Glomerular endothelial cell (primary cell): ENCODE measurements around the gene XAGE1B. TPM values are rescaled to one million over a fixed set of nuclear protein-coding genes. Genes with fewer than 3 reads are reported as not detected.
"Not testable (repeated sequence)": the region's sequence is repeated elsewhere in the genome, so short reads cannot be mapped to it uniquely, and the experiment has no call there.

Experiments
- DNase-seq: peaks from one replicate; pipeline ENCODE4 v3.0.0-alpha.2; 2011; ENCODE audit warnings: low read depth, low spot score; ENCODE audit errors: extremely low read depth
- total RNA-seq: library from RNA; depleted of rRNA; stranded (reverse); fragments of >200 nt; gene quantifications from 2 replicates; pipeline ENCODE4 v1.2.3, GENCODE V29; 2015

Gene XAGE1B, protein sequence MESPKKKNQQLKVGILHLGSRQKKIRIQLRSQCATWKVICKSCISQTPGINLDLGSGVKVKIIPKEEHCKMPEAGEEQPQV
- total RNA-seq = not detected in 2 replicates

DNA sequence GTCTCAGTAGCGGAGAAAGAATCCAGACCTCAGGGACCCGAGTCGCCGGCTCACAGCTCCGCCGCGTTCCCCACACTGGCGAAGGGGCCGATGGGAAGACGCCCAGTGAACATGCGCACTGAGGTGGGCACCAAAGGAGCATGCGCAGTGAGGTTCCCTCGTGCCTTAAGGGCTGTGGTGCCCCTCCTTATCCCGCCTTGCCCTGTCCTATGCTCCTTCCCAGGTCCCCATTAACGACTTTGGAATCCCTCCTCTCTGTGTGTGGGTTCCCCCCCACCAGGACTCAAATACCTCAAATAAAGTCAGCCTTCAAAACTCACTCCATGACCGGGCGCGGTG is at the start of gene XAGE1B:
TSS of gene XAGE1B (minus strand) at position 77 of the 339 bp plus-strand sequence. CDS start 1,536 bp downstream, outside the sequence.
- not testable (repeated sequence) for DNase-seq

DNA sequence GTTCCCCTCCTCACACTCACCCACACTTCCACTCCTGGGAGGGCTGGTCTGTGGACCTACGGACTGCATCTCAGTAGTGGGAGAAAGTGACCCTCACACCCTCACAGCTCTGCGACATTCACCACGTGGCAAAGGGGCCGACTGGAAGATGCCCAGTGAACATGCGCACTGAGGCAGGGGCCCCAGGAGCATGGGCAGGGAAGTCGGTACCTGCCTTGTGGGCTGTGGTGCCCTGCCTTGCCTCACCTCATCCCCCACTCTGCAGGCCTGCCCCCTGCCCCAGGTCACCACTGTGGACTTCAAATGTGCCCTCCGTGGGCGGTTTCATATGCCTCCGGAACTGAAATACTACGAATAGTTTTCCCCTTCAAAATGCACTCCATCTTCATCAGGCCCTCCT is 46.2 kb upstream of the XAGE1B start:
- no peak for DNase-seq

DNA sequence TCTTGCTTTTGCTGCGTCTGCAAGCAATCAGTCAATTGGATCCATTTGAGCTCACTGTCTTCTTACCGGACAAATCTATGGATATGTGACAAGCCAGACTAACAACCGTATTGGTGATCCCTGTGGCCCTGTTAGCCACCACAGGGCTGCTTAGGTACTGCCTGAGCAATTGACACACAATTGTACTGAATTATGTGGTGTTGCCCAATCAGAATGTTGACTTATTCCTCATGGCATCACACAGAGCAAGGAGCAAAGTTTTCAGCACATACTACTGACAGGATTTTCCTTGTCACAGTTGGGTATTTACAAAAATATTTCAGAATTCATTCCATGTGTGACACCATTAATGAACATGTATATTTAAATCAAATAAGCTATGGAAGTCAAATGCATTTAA is 41.3 kb upstream of the XAGE1B start:
- no peak for DNase-seq

DNA sequence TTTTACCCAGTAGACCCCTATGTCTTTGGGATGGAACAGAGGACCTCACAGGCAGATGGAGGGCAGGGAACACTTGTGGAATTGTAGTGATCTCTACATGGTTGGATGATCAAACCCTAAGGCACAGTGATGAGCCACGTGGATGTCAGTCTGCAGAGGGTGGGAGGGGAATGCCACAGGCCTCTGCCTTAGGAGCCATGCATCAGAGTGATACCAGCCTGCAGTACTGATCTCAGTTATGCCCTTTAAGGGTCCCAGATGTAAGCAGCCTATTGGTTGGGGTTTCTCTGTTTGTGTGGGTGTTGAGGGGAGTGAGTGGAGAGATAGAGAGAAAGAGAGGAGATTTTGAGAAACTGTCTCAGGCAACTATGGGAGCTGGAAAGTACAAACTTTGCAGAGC is 39.9 kb upstream of the XAGE1B start:
- DNase-seq = no peak

DNA sequence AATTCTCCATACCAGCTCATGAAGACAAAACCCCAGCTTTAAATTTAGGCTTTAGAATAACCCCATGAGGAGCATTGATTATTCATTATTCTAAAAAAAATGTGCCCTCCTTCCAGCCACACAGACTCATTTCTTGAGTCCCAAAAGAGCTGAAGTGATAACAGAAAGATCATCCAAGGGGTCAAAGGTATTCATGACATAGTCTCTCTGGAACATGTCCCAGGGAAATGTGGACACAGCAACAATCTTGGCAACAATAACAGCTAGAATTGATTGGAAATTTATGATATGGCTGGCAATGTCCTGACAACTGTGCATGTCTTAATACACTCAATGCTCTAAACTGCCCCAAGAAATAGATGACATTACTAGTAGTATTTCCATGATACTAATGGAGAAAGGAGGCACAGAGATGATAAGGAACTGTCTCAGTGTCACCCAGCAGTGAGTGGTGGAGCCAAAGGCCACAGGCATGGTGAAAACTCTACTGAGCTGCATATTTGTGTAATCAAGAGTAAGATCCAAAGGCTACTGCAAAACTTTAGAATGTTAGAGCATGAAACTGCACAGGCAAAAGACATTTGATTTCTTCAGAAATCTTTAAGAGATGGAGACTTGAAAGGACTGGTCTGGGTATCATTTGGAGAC is 37.3 kb upstream of the XAGE1B start:
- no peak for DNase-seq

DNA sequence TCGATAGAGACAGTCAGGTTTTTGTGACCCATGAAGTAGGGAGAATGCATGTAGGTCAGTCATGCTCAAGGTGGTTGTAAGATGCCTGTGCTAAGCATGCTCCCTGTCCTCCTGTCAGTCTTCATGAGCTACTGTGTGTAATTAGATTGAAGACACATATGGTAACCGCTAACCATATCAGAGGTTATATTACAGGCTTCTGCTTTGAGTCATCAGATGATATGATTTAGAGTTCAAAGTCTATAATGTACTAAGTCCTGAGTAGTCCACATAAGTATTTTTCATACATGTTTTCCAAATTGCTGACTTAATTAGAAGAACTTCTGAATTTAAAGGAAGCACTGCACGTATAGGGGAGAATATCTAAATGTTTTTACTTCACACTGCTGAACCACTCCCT is 31.9 kb upstream of the XAGE1B start:
- not testable (repeated sequence) for DNase-seq

DNA sequence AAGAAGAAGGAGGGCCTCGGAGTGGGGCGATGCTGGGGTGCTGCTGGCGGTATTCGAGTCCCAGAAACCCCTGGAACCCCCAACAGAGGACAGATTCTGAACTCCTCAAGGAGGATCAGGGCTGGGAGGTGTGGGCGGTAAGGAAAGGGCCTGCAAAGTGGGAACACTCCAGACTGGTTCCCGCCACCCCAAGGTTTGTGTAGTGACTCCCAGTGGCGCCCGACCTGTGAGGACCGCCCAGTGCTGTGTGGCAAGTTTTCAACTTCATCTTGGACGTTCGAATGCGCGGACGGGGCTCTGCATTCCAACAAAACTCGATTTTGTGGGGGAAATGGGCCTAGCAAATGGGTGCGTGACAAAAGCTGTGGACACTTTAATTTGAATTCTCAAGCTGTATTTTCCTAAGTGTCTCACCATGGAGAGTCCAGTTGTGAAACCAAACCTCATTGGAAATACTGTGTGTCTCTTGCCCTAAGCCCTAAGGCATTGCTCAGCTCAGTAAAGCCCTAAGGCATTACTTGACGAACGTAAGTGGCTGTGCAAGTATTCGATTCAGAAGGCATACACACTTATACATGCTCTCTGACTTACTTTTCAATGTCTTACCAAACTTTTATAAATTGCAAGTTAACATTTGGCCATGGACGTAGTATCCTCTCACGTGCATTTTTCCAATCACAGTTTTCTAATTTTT is 27.4 kb upstream of the XAGE1B start:
- DNase-seq = no peak

DNA sequence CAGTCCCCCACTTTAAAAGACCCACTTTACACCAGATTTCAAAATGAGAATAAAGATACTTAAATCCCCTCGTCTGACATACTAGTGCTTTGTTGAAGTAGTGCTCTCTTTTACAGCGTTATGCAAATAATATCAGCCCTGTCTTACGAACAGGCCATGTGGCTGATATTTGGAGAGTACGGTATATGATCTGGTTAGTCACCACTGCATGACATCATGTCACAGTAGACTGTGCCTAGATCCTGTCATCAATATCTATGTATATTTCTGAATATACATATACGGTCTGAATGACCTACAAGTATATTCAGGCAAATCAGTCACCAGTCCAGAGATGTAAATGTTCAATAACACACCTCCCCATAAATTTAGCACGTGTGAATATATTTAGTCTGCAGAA is 25.4 kb upstream of the XAGE1B start:
- no peak for DNase-seq

DNA sequence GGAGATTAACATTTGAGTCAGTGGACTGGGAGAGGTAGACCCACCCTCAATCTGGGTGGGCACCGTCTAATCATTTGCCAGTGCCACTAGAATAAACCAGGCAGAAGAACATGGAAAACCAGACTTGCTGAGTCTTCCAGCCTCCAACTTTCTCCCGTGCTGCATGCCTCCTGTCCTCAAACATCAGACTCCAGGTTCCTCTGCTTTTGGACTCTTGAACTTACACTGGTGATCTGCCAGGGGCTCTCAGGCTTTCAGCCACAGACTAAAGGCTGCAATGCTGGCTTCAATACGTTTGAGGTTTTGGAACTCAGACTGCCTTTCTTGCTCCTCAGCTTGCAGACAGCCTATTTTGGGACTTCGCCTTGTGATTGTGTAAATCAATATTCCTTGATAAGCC is 24.2 kb upstream of the XAGE1B start:
- DNase-seq = not testable (repeated sequence)

DNA sequence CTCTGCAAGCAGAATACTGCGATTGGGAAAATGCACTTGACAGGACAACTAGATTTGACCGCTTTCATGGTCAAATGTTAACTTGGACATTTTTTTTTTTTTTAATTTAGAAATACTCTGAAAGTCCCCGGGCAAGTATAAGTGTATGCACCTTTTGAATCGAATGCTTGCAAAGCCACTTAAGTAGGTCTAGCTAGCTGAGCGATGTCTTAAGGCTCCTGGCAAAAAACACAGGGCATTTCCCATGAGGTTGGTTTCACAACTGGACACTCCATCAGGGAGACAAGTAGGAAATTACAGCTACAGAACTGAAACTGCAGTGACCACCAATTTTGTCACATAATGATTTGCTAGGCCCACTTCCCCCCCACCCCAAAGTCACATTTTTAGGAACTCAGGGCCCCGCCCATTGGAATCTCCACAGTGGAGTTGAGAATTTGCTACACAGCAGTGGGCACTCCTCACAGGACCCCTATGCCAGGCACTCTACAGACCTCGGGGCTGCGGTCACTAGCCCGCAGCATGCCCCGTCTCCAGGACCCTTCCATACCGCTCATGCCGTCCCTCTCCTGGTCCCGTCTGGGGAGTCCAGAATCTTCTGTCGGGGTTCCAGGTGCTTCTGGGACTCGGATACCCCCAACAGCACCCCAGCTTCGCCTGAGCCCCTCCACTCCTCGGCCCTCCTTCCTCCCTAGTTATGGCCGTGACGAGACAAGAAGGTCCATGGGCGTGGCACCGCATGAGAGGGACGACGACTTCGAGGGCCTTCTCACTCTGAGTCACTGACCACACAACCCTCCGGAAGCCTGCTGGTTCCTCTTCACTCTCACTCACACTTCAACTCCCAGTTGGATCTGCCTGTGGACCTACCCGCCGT is 515 bp downstream of the XAGE1B start:
- not testable (repeated sequence) for DNase-seq

DNA sequence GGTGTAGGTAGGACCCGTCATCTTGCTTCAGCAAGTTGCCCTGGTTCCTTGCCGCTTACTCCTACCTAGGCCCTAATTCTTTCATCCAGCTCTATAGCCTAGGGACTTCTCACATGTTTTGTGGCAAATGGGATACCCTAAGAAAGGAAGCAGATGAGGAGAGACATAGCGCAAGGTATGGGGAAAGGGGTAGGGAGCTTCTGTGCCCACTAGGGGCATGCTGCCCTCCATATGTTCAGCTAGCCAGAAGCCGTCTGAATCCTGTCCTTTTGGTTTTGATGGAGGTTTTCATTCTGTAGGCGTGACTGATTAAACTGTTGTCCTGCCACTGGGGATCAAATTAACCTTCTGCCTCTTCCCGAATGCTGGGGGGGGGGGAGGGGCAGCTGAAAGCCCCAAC is 5.7 kb downstream of the XAGE1B start:
- DNase-seq = not testable (repeated sequence)

DNA sequence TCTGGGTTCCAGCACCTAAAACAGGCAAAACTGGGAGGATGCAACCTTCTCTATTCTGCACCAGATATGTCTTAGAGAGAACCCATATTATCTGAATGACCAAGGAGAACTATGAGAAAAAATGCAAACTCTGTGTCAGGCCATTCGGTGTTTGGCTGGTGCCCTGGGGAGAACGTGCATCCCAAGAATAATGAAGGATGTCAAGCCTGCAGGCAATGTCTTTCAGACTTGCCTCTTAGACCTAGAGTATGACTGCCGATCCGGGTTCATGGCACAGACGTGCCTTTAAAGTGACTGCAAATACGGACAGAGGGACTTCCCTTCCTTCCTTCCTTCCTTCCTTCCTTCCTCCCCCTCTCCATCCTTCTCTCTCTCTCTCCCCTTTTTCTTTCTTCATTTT is 6.9 kb downstream of the XAGE1B start:
- no peak for DNase-seq

DNA sequence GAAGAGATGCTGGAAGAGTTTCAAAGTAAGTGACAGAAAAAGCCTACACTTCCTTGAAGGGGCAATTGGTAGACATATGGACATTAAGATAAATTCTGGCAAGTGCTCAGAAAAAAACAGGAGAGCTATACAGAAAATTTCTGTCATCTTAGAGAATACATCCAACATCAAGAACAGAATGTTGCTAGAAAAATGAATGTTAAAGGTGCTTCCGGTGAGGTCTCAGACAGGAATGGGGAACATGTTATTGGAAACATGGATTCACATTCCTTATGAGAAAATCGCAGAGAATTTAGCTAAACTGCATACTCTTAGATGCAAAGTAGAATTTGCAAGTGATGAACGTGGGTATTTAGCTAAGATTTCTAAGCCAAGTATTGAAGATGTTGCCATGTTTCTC is 9.5 kb downstream of the XAGE1B start:
- no peak for DNase-seq

DNA sequence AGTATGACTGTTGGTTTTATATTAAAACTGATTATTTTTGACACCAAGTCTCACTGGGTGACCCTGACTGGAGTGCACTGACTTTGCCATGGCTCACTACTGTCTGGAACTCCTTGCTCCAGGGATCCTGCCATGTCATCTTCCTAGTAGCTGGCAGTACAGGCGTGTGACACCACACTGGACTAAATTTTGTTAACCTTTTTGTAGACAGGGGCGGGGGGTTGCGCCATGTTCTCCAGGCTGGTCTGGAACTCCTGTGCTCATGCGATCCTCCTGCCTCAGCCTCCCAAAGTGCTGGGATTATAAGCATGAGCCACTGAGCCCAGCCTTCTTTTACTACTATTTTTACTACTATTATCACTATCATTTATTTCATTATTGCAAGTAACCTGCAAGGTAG is 12.3 kb downstream of the XAGE1B start:
- DNase-seq = no peak

DNA sequence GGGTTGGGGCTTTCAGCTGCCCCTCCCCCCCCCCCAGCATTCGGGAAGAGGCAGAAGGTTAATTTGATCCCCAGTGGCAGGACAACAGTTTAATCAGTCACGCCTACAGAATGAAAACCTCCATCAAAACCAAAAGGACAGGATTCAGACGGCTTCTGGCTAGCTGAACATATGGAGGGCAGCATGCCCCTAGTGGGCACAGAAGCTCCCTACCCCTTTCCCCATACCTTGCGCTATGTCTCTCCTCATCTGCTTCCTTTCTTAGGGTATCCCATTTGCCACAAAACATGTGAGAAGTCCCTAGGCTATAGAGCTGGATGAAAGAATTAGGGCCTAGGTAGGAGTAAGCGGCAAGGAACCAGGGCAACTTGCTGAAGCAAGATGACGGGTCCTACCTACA is 15.5 kb downstream of the XAGE1B start:
- not testable (repeated sequence) for DNase-seq

DNA sequence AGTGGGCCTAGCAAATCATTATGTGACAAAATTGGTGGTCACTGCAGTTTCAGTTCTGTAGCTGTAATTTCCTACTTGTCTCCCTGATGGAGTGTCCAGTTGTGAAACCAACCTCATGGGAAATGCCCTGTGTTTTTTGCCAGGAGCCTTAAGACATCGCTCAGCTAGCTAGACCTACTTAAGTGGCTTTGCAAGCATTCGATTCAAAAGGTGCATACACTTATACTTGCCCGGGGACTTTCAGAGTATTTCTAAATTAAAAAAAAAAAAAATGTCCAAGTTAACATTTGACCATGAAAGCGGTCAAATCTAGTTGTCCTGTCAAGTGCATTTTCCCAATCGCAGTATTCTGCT is 20.5 kb downstream of the XAGE1B start:
- DNase-seq = not testable (repeated sequence)

DNA sequence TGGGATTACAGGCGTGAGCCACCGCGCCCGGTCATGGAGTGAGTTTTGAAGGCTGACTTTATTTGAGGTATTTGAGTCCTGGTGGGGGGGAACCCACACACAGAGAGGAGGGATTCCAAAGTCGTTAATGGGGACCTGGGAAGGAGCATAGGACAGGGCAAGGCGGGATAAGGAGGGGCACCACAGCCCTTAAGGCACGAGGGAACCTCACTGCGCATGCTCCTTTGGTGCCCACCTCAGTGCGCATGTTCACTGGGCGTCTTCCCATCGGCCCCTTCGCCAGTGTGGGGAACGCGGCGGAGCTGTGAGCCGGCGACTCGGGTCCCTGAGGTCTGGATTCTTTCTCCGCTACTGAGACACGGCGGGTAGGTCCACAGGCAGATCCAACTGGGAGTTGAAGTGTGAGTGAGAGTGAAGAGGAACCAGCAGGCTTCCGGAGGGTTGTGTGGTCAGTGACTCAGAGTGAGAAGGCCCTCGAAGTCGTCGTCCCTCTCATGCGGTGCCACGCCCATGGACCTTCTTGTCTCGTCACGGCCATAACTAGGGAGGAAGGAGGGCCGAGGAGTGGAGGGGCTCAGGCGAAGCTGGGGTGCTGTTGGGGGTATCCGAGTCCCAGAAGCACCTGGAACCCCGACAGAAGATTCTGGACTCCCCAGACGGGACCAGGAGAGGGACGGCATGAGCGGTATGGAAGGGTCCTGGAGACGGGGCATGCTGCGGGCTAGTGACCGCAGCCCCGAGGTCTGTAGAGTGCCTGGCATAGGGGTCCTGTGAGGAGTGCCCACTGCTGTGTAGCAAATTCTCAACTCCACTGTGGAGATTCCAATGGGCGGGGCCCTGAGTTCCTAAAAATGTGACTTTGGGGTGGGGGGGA is 21.1 kb downstream of the XAGE1B start, which contains the start of gene XAGE1A:
TSS of gene XAGE1A (plus strand) at position 264 of the 874 bp plus-strand sequence. CDS start 1,554 bp downstream, outside the sequence.
- DNase-seq = not testable (repeated sequence)

DNA sequence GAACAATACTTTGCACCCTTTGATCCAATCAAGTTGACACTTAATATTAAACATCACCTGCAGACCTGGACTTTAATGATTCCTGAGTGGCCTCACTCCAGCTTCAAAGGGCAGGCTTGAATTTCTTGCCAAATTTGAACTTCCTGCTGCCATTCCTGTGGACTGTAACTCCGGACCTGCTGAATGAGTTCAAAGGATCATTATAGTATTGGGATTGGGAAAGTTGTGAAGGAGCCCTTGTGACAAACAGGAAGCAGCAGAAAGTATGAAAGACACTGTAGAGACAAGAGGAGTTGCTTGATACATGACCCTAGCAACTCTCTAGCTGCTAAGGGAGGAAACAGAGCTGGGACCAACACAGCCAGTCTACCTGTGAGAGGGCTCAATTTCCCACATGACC is 45.6 kb downstream of the XAGE1B start:
- DNase-seq = not testable (repeated sequence)
